NCI-H82 treated with DMSO at 0.1 percent for 48 hours (cell line): ENCODE data around the gene RPS6KB1.
"Not testable (repeated sequence)": the region's sequence is repeated elsewhere in the genome, so short reads cannot be mapped to it uniquely, and the experiment has no call there.

ENCODE experiments used
- DNase-seq: peaks from one replicate; lab custom pipeline; 2025; ENCODE audit not compliant: unreplicated experiment; lab: John Stamatoyannopoulos, UW

Gene RPS6KB1

GRCh38 chr17:59892924-59893675, at the start of gene RPS6KB1, which contains the start of gene TUBD1:
Gene RPS6KB1 (plus strand): TSS chr17:59893121. CDS start chr17:59893185, 64 bp downstream.
Gene TUBD1 (minus strand): TSS chr17:59892943. CDS start chr17:59891002, 1,941 bp downstream.
- DNase-seq = peak; percentile 99

GRCh38 chr17:59844884-59845594, 47.9 kb upstream of the RPS6KB1 start:
- no peak for DNase-seq

GRCh38 chr17:59845595-59846393, 47.1 kb upstream of the RPS6KB1 start:
- peak; percentile 72 for DNase-seq

DNA sequence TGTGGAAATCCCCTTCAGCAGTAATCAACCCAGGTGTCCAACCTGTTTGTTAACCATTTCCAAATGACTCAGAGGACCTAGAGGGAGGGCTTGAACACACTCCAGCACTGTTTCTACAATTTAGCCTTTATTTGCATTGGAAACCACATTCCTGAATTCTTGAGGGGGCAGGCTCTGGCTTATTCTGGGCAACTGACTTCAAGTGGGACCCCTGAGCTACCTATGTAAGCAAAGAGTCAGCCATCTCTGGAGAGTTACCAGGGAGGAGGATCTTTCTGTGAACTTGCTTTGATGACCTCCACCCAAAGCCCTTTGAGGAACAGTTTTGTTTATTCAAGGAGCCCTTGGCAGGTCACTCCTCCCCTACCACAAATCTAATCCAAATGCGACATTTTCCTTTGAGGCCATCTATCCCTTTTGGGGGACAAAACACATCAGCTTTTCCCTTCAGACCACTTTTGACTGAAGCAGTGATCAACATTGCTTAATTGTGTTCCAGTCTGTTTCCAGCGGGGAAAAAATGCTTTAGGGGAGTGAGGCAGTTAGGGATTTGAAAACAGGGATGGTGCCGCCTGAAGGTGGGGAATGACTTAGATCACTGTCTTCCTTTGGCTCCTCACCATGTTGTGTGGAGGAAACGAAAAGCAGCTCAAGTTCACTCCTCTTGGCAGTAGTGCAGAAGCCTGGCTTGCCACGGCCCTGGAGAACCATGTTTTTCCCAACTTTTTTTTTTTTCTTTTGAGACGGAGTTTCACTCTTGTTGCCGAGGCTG, 46.3 kb upstream of the RPS6KB1 start:
- no peak for DNase-seq

DNA sequence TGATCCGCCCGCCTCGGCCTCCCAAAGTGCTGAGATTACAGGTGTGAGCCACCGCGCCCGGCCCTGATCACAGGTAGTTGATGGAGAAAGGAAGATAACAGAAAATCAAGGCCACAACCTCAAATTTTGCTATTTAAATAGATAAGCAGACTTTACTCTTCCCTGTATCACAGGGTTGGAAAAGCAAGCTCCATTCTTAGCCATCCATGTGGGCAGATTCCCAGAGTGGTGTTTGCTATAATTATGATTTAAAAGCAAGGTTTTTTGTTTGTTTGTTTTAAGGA, 44.6 kb upstream of the RPS6KB1 start:
- no peak for DNase-seq

DNA sequence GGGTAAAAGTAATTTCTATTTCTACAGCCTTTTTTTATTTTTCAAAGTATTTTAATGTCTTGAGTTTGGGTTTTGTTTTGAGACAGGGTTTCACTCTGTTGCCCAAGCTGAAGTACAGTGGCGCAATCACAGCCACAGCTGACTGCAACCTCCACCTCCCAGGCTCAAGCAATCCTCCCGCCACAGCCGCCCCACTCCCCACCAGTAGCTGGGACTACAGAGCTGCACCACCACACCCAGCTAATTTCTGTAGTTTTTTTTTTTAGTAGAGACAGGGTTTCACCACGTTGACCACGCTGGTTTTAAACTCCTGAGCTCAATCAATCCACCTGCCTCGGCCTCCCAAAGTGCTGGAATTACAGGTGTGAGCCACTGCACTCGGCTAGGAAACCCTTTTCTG, 44.1 kb upstream of the RPS6KB1 start:
- no peak for DNase-seq

GRCh38 chr17:59850311-59850710, 42.6 kb upstream of the RPS6KB1 start:
- DNase-seq = not testable (repeated sequence)

DNA sequence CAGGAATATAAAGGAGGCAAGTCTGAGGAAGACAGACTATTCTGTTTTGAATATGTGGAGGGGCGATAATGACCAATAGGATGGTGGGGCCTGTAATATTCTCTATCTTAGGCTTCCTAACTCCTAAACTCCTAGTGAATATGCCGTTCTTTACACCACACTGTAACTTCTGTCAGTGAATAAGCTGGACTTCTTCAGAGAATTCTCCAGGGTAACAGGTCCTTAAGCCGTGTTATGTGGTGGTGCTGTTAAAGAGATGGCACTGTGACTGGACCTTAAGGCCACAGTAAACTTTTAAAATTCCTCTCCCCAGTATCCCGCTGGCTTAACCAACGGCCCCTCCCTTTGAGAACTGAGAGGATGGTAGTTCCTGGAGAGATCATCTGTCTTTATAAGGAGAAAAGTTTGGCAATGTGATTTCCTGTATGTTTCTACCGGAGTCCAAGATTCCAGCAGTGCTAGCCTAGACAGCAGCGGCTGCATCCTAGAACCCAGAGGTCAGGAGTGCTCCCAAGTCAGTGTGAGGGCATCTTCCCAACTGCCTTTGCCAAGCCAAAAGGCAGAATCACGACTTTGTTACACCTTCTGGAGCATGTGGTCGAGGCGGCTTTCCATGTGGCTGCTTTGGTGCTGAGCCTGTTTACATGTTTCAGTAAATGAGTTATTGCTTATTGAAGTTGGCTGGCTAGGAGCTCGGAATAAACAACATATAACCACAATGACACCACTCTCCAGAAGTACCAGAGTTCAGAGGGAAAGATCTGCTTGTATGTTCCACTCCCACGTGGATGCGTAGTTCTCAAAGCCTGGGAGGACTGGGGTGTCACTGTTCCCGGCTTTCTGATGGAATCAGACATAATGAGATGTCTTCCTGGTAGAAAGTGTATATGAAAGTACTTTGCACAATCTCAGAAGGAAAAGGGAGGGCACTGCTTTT, 41.2 kb upstream of the RPS6KB1 start:
- no peak for DNase-seq

GRCh38 chr17:59852847-59853167, 40.1 kb upstream of the RPS6KB1 start:
- not testable (repeated sequence) for DNase-seq

DNA sequence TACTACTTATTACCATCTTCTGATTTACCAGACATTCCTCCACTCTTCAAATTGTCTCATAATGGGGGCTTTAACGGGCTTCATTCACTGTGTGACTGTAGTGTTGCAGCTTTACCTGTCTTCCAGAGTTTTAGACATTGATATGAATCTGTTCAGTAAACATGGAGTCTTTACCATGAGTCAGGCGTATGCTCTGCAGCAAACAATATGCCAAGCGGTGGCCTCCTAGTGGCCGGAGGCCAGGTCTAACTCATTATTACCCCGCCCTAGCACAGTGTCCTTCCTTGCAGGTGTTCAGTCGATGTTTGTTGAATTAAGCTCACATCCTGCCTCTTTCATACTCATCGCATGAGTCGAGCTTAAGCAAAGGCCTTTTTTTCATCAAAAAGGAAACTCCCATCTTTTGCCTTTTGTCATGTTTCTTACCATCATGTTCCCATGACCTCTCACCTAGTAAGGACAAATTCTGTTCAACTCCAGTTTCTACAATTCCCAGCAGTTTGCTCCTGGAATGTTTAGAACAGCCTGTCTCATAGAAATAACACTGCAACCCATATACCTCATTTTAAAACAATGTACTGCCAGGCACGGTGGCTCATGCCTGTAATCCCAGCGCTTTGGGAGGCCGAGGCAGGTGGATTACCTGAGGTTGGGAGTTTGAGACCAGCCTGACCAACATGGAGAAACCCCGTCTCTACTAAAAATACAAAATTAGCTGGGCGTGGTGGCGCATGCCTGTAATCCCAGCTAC, 39.6 kb upstream of the RPS6KB1 start:
- no peak for DNase-seq

DNA sequence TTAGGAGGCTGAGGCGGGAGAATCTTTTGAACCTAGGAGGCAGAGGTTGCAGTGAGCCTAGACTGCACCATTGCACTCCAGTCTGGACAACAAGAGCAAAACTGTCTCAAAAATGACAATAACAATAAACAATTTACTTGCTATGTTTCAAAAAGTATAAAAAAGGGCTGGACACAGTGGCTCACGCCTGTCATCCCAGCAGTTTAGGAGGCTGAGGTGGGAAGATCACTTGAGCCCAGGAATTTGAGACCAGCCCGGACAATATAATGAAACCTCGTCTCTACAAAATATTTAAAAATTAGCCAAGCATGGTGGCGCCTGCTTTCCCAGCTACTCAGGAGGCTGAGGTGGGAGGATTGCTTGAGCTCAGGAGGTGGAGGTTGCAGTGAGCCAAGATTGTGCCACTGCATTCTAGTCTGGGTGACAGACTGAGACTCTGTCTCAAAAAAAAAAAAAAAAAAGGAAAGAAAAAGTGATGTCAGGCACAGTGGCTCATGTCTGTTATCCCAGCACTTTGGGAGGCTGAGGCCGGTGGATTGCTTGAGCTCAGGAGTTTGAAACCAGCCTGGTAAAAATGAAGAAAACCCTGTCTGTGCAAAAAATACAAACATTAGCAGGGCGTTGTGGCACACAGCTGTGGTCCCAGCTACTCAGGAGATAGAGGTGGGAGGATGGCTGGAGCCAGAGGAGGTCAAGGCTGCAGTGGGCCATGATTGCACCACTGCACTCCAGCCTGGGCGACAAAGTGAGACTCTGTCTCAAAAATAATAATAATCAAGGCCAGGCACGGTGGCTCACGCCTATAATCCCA, 38.8 kb upstream of the RPS6KB1 start:
- not testable (repeated sequence) for DNase-seq

- DNase-seq = no peak
These were observed 35.8 kb upstream of the RPS6KB1 start for GRCh38 chr17:59856859-59857794.

DNA sequence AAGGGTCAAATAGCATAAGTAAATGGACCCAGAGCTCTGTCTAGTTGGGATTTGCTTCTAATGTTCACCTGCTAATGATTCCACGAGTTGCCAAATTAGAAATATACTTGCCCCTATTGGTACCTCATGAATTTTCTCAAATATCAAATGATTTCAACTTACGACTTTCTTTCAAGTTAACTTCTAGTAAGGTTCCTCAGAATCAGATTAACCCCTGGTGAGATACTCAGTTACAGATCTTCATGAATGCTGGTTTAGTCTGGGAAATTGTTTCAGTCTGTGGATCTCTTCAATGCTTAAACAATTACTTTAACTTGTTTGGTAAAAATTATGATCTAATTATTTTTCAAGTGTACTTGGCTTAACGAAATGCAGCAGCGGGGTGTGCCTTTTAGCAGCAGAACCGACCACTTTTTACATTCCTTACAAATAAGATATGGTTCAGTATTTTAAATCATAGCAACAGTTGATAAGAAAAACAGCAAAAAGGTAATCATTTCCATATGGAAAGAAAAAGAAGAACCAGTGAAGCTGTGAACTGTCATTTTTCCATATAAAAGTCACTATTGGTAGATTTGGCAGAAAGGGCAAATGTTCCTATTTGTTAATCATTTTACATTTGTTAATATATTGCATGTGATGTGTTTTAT, 34.6 kb upstream of the RPS6KB1 start:
- no peak for DNase-seq

DNA sequence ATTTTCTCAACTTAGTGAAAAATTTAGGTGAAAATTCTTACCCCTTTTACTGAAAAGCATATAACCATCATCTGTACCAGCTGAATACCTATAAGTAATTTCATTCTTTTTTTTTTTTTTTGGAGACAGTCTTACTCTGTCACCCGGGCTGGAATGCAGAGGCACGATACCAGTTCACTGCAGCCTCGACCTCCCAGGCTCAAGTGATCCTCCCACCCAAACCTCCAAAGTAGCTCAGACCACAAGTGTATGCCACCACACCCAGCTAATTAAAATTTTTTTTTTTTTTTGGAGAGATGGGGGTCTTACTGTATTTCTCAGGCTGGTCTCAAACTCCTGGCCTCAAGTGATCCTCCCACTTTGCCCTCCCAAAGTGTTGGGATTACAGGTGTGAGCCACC, 34.0 kb upstream of the RPS6KB1 start:
- no peak for DNase-seq

DNA sequence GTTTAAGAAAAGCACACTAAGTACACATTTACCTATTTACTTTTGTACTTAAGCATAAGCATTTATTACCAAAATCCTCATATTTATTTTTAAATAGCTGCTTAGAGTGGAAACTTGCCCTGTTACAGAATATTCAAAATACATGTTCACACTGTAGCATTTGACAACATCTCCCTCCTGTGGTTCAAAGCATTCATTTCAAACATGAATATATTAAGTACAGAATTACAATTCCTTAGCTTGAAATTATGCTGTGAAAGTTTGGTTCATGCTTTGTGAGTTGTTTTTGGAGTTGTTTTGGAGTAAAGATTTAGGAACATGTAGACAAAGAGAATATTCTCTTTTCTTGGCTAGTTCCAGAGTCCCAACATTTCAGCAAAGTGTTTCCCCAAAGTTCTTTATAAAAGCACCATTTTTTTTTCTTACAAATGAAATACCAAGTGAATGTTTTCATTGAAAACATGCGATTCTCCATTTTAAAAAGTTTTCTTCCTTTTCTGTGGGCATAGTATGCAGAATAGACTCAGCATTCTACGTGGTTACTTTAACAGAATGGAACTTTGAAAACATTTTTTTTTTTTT, 33.4 kb upstream of the RPS6KB1 start:
- no peak for DNase-seq

DNA sequence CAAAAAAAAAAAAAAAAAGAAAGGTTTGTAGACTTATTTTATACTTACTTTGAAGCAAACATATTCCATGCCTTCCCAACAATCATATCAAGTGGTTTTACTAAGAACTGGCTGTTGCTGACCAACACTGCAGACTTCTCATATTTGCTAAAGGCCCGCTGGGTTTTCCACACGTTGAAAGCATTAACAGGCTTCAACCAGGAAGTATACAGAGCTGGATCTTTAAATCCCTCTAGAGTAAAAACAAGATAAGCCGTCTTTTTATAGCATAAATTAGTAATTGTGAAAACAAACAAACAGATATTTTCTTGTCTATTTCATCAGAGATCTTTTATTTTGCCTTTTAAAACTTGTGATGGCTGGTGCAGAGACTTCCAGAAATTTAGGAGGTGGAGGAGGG, 29.3 kb upstream of the RPS6KB1 start:
- DNase-seq = no peak

- DNase-seq = no peak
These were observed 23.0 kb upstream of the RPS6KB1 start for GRCh38 chr17:59869941-59870218.
